DND-41 (cell line): Measurements from ENCODE around the gene RAPGEF1.

Source experiments
- ATAC-seq: fragments of 200-7000 bp; cut with Tn5 transposase; 3 replicates; pipeline ENCODE4 v1.9.1; 2021; ENCODE audit warnings: low read depth; ENCODE audit not compliant: insufficient read depth
- DNase-seq: peaks from one replicate; pipeline ENCODE4 v3.0.0-alpha.2; 2020
- H2AFZ ChIP-seq: 2 replicates; pipeline ENCODE4 v1.6.0; 2012; ENCODE audit warnings: low read depth, low read length
- H3K27ac ChIP-seq: 2 replicates; pipeline ENCODE4 v1.5.1; 2012; ENCODE audit warnings: low read length, inconsistent platforms
- H3K27me3 ChIP-seq: fragments of 200-600 bp; sonication (generic); 2 replicates; pipeline ENCODE4 v1.6.0; 2012; ENCODE audit warnings: low read length, mild to moderate bottlenecking, inconsistent platforms; ENCODE audit not compliant: insufficient read depth, poor library complexity
- H3K36me3 ChIP-seq: 2 replicates; pipeline ENCODE4 v1.5.1; 2012; ENCODE audit warnings: low read length, inconsistent platforms; ENCODE audit not compliant: insufficient read depth
- H3K4me1 ChIP-seq: 2 replicates; pipeline ENCODE4 v1.5.1; 2012; ENCODE audit warnings: mild to moderate bottlenecking, low read length; ENCODE audit not compliant: insufficient read depth
- H3K4me2 ChIP-seq: 2 replicates; pipeline ENCODE4 v1.6.0; 2012; ENCODE audit warnings: mild to moderate bottlenecking, moderate library complexity, low read length, inconsistent platforms; ENCODE audit not compliant: insufficient read depth
- H3K4me3 ChIP-seq, 2 experiments: fragments of 200-600 bp in 1 of 2; shearing (Covaris generic) in 1 of 2; 2 replicates each; pipeline ENCODE4 v1.5.1; 2012 to 2016; ENCODE audit warnings: inconsistent platforms in 2 of 2, low read length in 2 of 2, mild to moderate bottlenecking in 2 of 2, low read depth in 1 of 2, moderate library complexity in 1 of 2
- H3K79me2 ChIP-seq: 2 replicates; pipeline ENCODE4 v1.6.0; 2012; ENCODE audit warnings: low read length, inconsistent platforms; ENCODE audit not compliant: insufficient read depth
- H3K9ac ChIP-seq: 2 replicates; pipeline ENCODE4 v1.6.0; 2012; ENCODE audit warnings: low read depth, mild to moderate bottlenecking, inconsistent platforms, low read length, moderate library complexity
- H3K9me3 ChIP-seq: 2 replicates; pipeline ENCODE4 v1.5.1; 2012; ENCODE audit warnings: low read length, moderate library complexity, mild to moderate bottlenecking, inconsistent platforms; ENCODE audit not compliant: insufficient read depth, severe bottlenecking
- H4K20me1 ChIP-seq: 2 replicates; pipeline ENCODE4 v1.6.0; 2012; ENCODE audit warnings: low read length; ENCODE audit not compliant: insufficient read depth
- CTCF ChIP-seq: IDR thresholded peaks from 2 replicates; pipeline ENCODE4 v1.5.1; 2012; ENCODE audit warnings: borderline replicate concordance, low read length, moderate library complexity, mild to moderate bottlenecking; ENCODE audit not compliant: poor library complexity, severe bottlenecking; ENCODE audit errors: extremely low read depth
- EZH2 ChIP-seq: IDR thresholded peaks from 3 replicates; pipeline ENCODE4 v1.6.1; 2012; ENCODE audit warnings: borderline replicate concordance, low read depth, mild to moderate bottlenecking, moderate library complexity, low read length, inconsistent platforms; ENCODE audit not compliant: severe bottlenecking

The RAPGEF1 gene

GRCh38 chr9:131617611-131618010, 122.3 kb downstream of the RAPGEF1 start:
- no peaks in the 10 kb centered on the region for H3K79me2 ChIP-seq
- no peak overlapping the region for H3K4me3 ChIP-seq
- no peak overlapping the region for H3K4me2 ChIP-seq
- H4K20me1 ChIP-seq, result no peaks in the 10 kb centered on the region
- no peaks in the 10 kb centered on the region for H3K27me3 ChIP-seq
- no peak overlapping the region for H3K27ac ChIP-seq
- no peak overlapping the region for H2AFZ ChIP-seq
- no peaks in the 10 kb centered on the region for H3K4me1 ChIP-seq
- H3K9ac ChIP-seq, result no peak overlapping the region
- TF ChIP-seq EZH2 (no peak), CTCF (no peak)
- no peak for ATAC-seq
- no peaks in the 10 kb centered on the region for H3K9me3 ChIP-seq
- DNase-seq, result no peak
- peaks cover 65% of the 10 kb centered on the region for H3K36me3 ChIP-seq

GRCh38 chr9:131616983-131617604, 122.8 kb downstream of the RAPGEF1 start:
- H4K20me1 ChIP-seq, result no peaks in the 10 kb centered on the region
- no peaks in the 10 kb centered on the region for H3K79me2 ChIP-seq
- DNase-seq (no peak), ATAC-seq (no peak)
- no peaks in the 10 kb centered on the region for H3K9me3 ChIP-seq
- no peak overlapping the region for H3K4me3 ChIP-seq
- H3K9ac ChIP-seq, result no peak overlapping the region
- TF ChIP-seq EZH2 (no peak), CTCF (no peak)
- H2AFZ ChIP-seq, result no peak overlapping the region
- no peak overlapping the region for H3K4me2 ChIP-seq
- no peak overlapping the region for H3K27ac ChIP-seq
- H3K27me3 ChIP-seq, result no peaks in the 10 kb centered on the region
- peaks cover 63% of the 10 kb centered on the region for H3K36me3 ChIP-seq
- no peaks in the 10 kb centered on the region for H3K4me1 ChIP-seq

- Histone ChIP-seq H3K4me2 (no peak overlapping the region), H3K27me3 (no peaks in the 10 kb centered on the region), H3K36me3 (peaks cover 47% of the 10 kb centered on the region), H3K27ac (no peak overlapping the region), H3K4me1 (no peaks in the 10 kb centered on the region), H2AFZ (no peak overlapping the region), H3K4me3 (no peak overlapping the region), H4K20me1 (no peaks in the 10 kb centered on the region), H3K9me3 (no peaks in the 10 kb centered on the region), H3K9ac (no peak overlapping the region), H3K79me2 (no peaks in the 10 kb centered on the region)
- no peak for TF ChIP-seq EZH2
- ATAC-seq (no peak), DNase-seq (no peak)
These were observed 125.4 kb downstream of the RAPGEF1 start for GRCh38 chr9:131614340-131614915.

GRCh38 chr9:131613921-131614320, 126.0 kb downstream of the RAPGEF1 start:
- H3K4me3 ChIP-seq, result no peak overlapping the region
- H3K9ac ChIP-seq, result no peak overlapping the region
- no peak overlapping the region for H2AFZ ChIP-seq
- H3K4me2 ChIP-seq, result no peak overlapping the region
- TF ChIP-seq EZH2 (no peak), CTCF (no peak)
- H3K79me2 ChIP-seq, result no peaks in the 10 kb centered on the region
- no peaks in the 10 kb centered on the region for H3K9me3 ChIP-seq
- no peak overlapping the region for H3K27ac ChIP-seq
- ATAC-seq (no peak), DNase-seq (no peak)
- H3K4me1 ChIP-seq, result no peaks in the 10 kb centered on the region
- H3K27me3 ChIP-seq, result no peaks in the 10 kb centered on the region
- peaks cover 46% of the 10 kb centered on the region; the same call in 1 of the 2 replicates for H3K36me3 ChIP-seq
- no peaks in the 10 kb centered on the region for H4K20me1 ChIP-seq
